RWPE2 (cell line): ENCODE data around the gene MACROD2.

Experiments used
- ATAC-seq: fragments of 200-7000 bp; cut with Tn5 transposase; 3 replicates; pipeline ENCODE4 v1.9.1; 2021; ENCODE audit warnings: low read depth
- DNase-seq: peaks from one replicate; pipeline ENCODE4 v3.0.0-alpha.2; 2020; ENCODE audit warnings: low spot score
- H3K27ac ChIP-seq: fragments of 450-650 bp; 2 replicates; pipeline ENCODE4 v1.5.1; 2017; ENCODE audit warnings: mild to moderate bottlenecking; ENCODE audit not compliant: poor library complexity, severe bottlenecking
- H3K27me3 ChIP-seq: fragments of 250-450 bp; sonication (Bioruptor Pico); 2 replicates; pipeline ENCODE4 v1.5.1; 2021; ENCODE audit warnings: mild to moderate bottlenecking, moderate library complexity; ENCODE audit not compliant: insufficient read depth, poor library complexity, severe bottlenecking
- H3K36me3 ChIP-seq: fragments of 250-450 bp; sonication (Bioruptor Pico); 2 replicates; pipeline ENCODE4 v1.5.1; 2020; ENCODE audit warnings: low read depth, mild to moderate bottlenecking, moderate library complexity
- H3K4me1 ChIP-seq: fragments of 250-450 bp; sonication (Bioruptor Pico); 2 replicates; pipeline ENCODE4 v1.5.1; 2021; ENCODE audit warnings: mild to moderate bottlenecking, moderate library complexity; ENCODE audit not compliant: insufficient read depth, poor library complexity, severe bottlenecking
- H3K4me3 ChIP-seq: fragments of 250-450 bp; sonication (Bioruptor Pico); 2 replicates; pipeline ENCODE4 v1.5.1; 2021; ENCODE audit warnings: mild to moderate bottlenecking, moderate library complexity; ENCODE audit not compliant: severe bottlenecking
- H3K9me3 ChIP-seq: fragments of 250-450 bp; sonication (Bioruptor Pico); 2 replicates; pipeline ENCODE4 v1.5.1; 2021; ENCODE audit warnings: mild to moderate bottlenecking, moderate library complexity; ENCODE audit not compliant: severe bottlenecking
- TF ChIP-seq, protein P1 (sequence below): fragments of 450-650 bp; IDR thresholded peaks from one replicate; pipeline ENCODE4 v1.5.1; 2017; ENCODE audit warnings: mild to moderate bottlenecking, moderate library complexity; ENCODE audit not compliant: poor library complexity, severe bottlenecking

MACROD2 gene

DNA sequence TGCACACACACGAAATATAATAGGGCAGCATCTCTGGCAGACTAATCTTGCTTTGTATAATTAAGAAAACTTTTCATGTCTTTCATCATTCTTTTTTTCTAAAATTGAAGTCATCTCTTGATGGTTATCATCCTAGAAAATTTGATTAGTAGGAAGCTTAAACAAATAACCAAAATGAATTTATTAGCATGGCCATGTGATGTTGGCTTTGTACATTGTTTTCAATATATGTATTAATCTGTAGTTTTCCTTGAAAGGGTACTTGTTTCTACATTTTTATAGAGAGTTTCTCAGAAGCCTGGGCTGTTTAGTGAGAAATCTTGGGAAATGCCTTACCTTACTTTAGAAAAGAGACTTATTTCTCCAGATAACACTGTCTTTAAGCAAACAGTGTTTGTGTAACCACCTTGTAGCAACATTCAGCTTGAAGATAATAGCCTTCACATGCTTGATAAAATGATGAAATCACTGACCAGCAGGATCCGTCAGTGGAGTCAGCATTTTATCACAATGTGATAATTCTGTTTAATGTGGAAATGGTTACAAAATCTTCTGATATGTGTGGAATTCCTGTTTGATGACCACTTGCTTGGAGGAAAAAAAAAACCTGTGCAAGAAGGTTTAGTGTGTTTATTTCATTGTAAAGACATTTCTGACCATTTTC, 147.8 kb downstream of the MACROD2 start:
- DNase-seq (no peak), ATAC-seq (peak; percentile 58)
- Histone ChIP-seq H3K4me3 (no peak overlapping the region), H3K27ac (no peak overlapping the region), H3K27me3 (no peaks in the 10 kb centered on the region), H3K9me3 (no peaks in the 10 kb centered on the region), H3K36me3 (no peaks in the 10 kb centered on the region), H3K4me1 (peaks cover 3% of the 10 kb centered on the region)
- TF ChIP-seq, protein P1, sequence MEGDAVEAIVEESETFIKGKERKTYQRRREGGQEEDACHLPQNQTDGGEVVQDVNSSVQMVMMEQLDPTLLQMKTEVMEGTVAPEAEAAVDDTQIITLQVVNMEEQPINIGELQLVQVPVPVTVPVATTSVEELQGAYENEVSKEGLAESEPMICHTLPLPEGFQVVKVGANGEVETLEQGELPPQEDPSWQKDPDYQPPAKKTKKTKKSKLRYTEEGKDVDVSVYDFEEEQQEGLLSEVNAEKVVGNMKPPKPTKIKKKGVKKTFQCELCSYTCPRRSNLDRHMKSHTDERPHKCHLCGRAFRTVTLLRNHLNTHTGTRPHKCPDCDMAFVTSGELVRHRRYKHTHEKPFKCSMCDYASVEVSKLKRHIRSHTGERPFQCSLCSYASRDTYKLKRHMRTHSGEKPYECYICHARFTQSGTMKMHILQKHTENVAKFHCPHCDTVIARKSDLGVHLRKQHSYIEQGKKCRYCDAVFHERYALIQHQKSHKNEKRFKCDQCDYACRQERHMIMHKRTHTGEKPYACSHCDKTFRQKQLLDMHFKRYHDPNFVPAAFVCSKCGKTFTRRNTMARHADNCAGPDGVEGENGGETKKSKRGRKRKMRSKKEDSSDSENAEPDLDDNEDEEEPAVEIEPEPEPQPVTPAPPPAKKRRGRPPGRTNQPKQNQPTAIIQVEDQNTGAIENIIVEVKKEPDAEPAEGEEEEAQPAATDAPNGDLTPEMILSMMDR: no peak

DNA sequence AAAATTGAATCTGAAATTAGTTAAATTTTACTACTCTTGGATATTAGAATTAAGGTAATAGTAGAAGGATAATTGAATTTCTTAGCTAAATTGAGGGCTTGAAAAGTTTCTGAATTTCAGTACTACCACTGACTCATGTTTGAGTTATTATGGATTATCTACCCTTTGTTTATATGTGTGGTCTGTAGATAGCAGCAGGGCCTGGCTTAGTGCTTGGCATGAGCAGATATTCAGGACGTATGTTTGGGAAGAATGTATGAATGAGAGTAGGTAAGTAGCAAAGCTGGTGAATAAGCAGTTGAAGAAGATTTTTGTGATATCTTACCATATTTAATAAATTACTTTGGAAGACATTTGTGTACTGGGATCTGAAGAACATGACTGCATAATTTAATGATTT, 152.7 kb downstream of the MACROD2 start:
- ATAC-seq: no peak
- no peak for DNase-seq
- Histone ChIP-seq H3K4me3 (no peak overlapping the region), H3K9me3 (no peaks in the 10 kb centered on the region), H3K4me1 (peaks cover 1% of the 10 kb centered on the region), H3K27me3 (no peaks in the 10 kb centered on the region), H3K27ac (no peak overlapping the region), H3K36me3 (no peaks in the 10 kb centered on the region)
- TF ChIP-seq, protein P1: no peak

DNA sequence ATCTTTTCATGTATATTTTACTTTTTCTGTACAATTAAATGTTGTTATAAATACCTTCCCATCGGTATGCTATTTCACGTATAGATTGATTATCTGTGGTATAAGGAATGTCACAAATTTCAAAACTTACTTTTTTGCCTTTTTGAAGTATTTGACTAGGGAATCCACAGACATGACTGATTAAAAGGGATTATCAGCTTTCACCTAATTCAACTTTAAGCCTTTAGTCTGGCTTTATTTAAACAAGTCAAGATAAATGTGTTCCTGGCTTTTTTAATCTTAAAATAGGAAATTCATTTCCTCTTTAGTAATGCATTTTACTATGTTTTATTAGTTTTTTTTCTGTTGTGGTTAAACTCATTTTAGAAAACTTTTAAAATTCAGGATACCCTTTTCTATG, 160.0 kb downstream of the MACROD2 start:
- H3K4me3 ChIP-seq: no peak overlapping the region
- ATAC-seq (no peak), DNase-seq (no peak)
- H3K36me3 ChIP-seq: no peaks in the 10 kb centered on the region
- H3K4me1 ChIP-seq: no peaks in the 10 kb centered on the region
- TF ChIP-seq, protein P1: no peak
- no peaks in the 10 kb centered on the region for H3K27me3 ChIP-seq
- H3K27ac ChIP-seq: no peak overlapping the region
- peaks cover 5% of the 10 kb centered on the region for H3K9me3 ChIP-seq

DNA sequence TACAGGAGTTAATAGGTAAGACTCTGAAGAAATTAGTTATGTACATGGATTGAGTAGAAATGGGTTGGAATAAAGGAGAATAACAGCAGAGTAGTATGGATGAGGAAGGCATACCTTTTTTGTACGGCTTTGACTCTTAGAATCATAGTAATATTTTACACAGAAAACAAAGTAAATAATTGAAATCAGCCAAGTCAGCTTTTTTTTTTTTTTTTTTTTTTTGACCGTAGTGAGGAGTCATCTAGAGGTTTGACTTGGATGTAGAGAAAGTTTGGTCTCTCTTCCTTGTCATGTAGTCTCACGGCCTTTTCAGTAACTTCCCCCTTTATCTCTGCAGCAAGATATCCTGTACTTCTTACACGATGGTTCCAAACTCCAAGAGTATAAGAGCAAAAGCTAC, 183.2 kb downstream of the MACROD2 start:
- H3K27me3 ChIP-seq: no peaks in the 10 kb centered on the region
- H3K36me3 ChIP-seq: no peaks in the 10 kb centered on the region
- H3K4me3 ChIP-seq: no peak overlapping the region
- TF ChIP-seq, protein P1: no peak
- DNase-seq: no peak
- no peaks in the 10 kb centered on the region for H3K4me1 ChIP-seq
- ATAC-seq: no peak
- no peak overlapping the region for H3K27ac ChIP-seq
- no peaks in the 10 kb centered on the region for H3K9me3 ChIP-seq

DNA sequence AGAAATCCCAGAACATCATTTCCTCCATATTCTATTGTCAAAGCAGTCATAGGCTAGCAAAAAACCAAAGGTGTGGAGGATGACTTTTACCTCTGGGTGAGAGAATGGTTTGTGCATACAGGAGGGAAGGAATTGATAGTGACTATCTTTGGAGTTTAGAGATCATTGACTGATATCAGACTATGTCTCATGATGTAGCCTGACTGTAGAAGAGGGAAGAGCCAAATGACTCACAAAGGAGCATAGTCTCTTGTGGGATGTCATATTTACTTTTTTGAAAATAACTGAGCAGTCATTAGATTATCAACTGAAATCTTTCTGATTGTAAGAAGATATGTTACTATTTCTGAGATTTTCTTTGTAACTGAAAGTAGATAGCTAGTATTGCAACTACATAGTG, 183.6 kb downstream of the MACROD2 start:
- TF ChIP-seq, protein P1: no peak
- Histone ChIP-seq H3K36me3 (no peaks in the 10 kb centered on the region), H3K9me3 (no peaks in the 10 kb centered on the region), H3K4me3 (no peak overlapping the region), H3K4me1 (no peaks in the 10 kb centered on the region), H3K27ac (no peak overlapping the region), H3K27me3 (no peaks in the 10 kb centered on the region)
- ATAC-seq (no peak; the same call in 2 of the 3 replicates), DNase-seq (no peak)
